ENCODE data around the gene PSMC1. TPM values are rescaled to one million over a fixed set of nuclear protein-coding genes. Genes with fewer than 3 reads are reported as not detected.

Gene PSMC1
- total RNA-seq, 1 donor from 2014 or later = 170 TPM

Other genes starting within 250 kb of the PSMC1 start
- not detected in 2 replicates for gene KCNK13, start 194.6 kb upstream of the PSMC1 start, total RNA-seq
- 22.1 and 22.8 TPM in 2 replicates for gene NRDE2, start 75.4 kb downstream of the PSMC1 start, total RNA-seq
- 471 and 482 TPM in 2 replicates for gene CALM1, start 140.5 kb downstream of the PSMC1 start, total RNA-seq